Measurements from ENCODE around the gene PPP1R14B. TPM values are rescaled to one million over a fixed set of nuclear protein-coding genes. Genes with fewer than 3 reads are reported as not detected.
A peak's percentile ranks its signal among the peaks of the same experiment; 100 is the strongest.

Gene PPP1R14B
- polyA plus RNA-seq, 3 donors: 11.7 to 40.7 (median 34.2) TPM

DNA sequence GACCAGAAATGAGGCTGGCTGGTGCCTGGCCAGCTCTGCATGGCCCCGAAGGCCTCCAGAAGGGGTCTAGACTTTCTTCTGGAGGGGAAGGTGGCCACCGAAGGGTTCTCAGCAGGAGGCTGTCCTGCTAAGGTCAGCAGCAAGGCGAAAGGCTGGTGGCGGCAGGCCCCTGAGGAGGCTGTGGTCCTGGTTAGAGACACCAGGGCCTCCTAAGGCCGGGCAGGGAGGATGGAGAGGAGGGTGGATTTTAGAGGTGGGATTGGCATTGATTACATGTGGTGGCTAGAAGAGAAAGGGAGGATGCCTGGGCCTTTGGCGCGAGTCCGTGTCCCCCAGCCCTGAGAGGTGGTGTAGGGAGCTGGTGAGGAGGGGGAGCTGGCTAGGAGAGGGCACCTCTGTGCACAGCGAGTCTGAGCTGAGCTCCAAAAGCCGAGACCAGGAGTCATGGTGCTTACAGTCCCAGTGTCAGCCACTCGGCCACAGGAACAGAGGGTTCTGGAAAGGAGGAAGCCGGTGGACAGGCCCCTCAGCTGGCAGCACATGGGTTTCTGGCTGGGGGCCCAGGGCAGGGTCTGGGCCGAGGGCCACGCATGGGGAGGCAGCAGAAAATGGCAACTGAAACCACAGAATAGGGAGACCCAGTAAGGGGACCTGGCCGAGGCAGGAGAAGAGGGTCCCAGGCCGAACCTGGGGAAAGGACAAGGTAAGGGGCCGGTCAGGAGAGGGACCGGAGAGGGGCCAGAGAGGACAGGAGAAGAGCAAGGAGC, 37.8 kb downstream of the PPP1R14B start:
- WGBS (ENCODE audit: insufficient coverage): 72% methylated on average over 18 of the region's 18 CpGs
- TF ChIP-seq, protein P1, sequence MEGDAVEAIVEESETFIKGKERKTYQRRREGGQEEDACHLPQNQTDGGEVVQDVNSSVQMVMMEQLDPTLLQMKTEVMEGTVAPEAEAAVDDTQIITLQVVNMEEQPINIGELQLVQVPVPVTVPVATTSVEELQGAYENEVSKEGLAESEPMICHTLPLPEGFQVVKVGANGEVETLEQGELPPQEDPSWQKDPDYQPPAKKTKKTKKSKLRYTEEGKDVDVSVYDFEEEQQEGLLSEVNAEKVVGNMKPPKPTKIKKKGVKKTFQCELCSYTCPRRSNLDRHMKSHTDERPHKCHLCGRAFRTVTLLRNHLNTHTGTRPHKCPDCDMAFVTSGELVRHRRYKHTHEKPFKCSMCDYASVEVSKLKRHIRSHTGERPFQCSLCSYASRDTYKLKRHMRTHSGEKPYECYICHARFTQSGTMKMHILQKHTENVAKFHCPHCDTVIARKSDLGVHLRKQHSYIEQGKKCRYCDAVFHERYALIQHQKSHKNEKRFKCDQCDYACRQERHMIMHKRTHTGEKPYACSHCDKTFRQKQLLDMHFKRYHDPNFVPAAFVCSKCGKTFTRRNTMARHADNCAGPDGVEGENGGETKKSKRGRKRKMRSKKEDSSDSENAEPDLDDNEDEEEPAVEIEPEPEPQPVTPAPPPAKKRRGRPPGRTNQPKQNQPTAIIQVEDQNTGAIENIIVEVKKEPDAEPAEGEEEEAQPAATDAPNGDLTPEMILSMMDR (IDR thresholded peaks at IDR 0.05): no peak
- peaks cover 0 to 2% (median 0%) of the 10 kb centered on the region in 3 donors for H3K27me3 Mint-ChIP-seq (ENCODE audit: low read depth in 3 of 3)

DNA sequence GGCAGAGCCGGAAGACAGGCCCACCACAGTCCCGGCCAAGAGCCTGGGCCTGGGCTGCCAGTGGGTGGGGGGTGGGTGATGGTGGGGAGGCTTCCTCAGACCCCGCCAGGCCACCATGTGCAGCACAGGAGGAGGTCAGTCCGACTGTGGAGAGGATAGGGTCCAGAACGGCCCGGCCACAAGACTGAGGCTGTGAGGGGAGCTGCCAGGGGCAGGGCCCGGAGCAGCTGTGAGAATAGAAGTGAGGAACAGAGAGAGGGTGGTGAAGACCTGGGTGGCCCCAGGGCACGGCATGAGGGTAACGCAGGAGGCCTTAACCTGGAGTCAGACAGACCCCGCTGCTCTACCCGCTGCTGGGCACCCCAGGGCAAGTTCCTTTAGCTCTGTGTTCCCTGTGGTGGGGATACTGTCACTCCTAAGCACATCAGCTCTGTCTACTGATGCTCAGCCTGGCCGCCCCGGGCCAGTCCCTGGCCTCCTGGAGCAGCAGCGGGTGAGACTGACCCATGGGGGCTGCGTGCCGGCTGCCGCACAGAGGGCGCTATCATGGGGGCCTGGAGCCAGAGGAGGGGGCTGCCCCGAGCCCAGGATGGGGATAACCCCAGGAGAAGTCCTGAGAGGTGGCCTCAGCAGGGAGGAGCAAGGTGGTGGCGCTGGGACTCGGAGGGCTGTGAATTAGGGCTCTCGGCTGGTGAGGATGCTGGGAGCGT, 38.5 kb downstream of the PPP1R14B start:
- peak overlapping the region; percentile 94 for H3K4me2 ChIP-seq (replicated peaks; ENCODE audit: extremely low read depth, low read length, poor library complexity, severe bottlenecking)

More for the DNA sequence above, 37.8 kb downstream of the PPP1R14B start:
- Histone ChIP-seq H3K9ac (ENCODE audit: insufficient read depth, low read length, poor library complexity, severe bottlenecking) (peak overlapping the region; percentile 97), H3K27ac (ENCODE audit: low read depth in 1 of 2, low read length in 2 of 2) (peak overlapping the region; percentile 98 to 99), H3K27me3 (ENCODE audit: control insufficient read depth in 2 of 2, insufficient read depth in 2 of 2, low read length in 2 of 2) (no peaks in the 10 kb centered on the region), H2AFZ (ENCODE audit: insufficient read depth, low read depth, low read length, poor library complexity, severe bottlenecking) (no peak overlapping the region), H3K4me2 (replicated peaks; ENCODE audit: extremely low read depth, low read length, poor library complexity, severe bottlenecking) (peak overlapping the region; percentile 94), H3K4me3 (replicated peaks in 1 of 3; ENCODE audit: low read depth in 2 of 3, low read length in 3 of 3) (peak overlapping the region in 1 of 3 experiments; percentile 98), H3K9me3 (replicated peaks in 1 of 2; ENCODE audit: control insufficient read depth in 1 of 2, insufficient read depth in 1 of 2, low read length in 2 of 2) (no peaks in the 10 kb centered on the region), H4K20me1 (ENCODE audit: insufficient read depth, low read length) (peaks cover 68% of the 10 kb centered on the region), H3K4me1 (ENCODE audit: control insufficient read depth in 1 of 2, insufficient read depth in 2 of 2, low read length in 2 of 2) (peaks cover 43 to 53% of the 10 kb centered on the region in 2 donors), H3K79me2 (ENCODE audit: insufficient read depth, low read length) (peaks cover 70% of the 10 kb centered on the region), H3K36me3 (replicated peaks in 1 of 2; ENCODE audit: control insufficient read depth in 1 of 2, insufficient read depth in 2 of 2, low read length in 2 of 2) (peaks cover 55% of the 10 kb centered on the region in 2 donors)
- Mint-ChIP-seq H3K9me3 (peaks cover 0 to 1% (median 0%) of the 10 kb centered on the region in 7 donors), H3K36me3 (peaks cover 52 to 59% of the 10 kb centered on the region in 2 donors), H3K27ac (peak overlapping the region; percentile 88 to 99 (median 98)), H3K4me1 (peaks cover 48% of the 10 kb centered on the region), H3K4me3 (peak overlapping the region; percentile 42 to 98)
- intact Hi-C loops (cut with micrococcal nuclease): loop anchor here (5.0 kb wide), 1 partner anchor 33 kb away; the partner anchor contains the start of gene FKBP2 (in 2 of the 2)
- DNase-seq: peak in 1 of 3 donors; percentile 9

More for the DNA sequence above, 38.5 kb downstream of the PPP1R14B start:
- Mint-ChIP-seq H3K4me1 (peaks cover 50% of the 10 kb centered on the region), H3K27me3 (ENCODE audit: low read depth in 3 of 3) (peaks cover 0 to 2% (median 0%) of the 10 kb centered on the region in 3 donors), H3K36me3 (peaks cover 54 to 60% of the 10 kb centered on the region in 2 donors), H3K4me3 (peak overlapping the region; percentile 98), H3K9me3 (peaks cover 0 to 1% (median 0%) of the 10 kb centered on the region in 7 donors), H3K27ac (peak overlapping the region; percentile 97 to 99 (median 98))
- Histone ChIP-seq H3K27ac (ENCODE audit: low read depth in 1 of 2, low read length in 2 of 2) (peak overlapping the region; percentile 98 to 99), H3K79me2 (ENCODE audit: insufficient read depth, low read length) (peaks cover 65% of the 10 kb centered on the region), H2AFZ (ENCODE audit: insufficient read depth, low read depth, low read length, poor library complexity, severe bottlenecking) (no peak overlapping the region), H3K36me3 (replicated peaks in 1 of 2; ENCODE audit: control insufficient read depth in 1 of 2, insufficient read depth in 2 of 2, low read length in 2 of 2) (peaks cover 56 to 57% of the 10 kb centered on the region in 2 donors), H3K4me3 (replicated peaks in 1 of 3; ENCODE audit: low read depth in 2 of 3, low read length in 3 of 3) (peak overlapping the region; percentile 62 to 100 (median 98)), H3K9me3 (replicated peaks in 1 of 2; ENCODE audit: control insufficient read depth in 1 of 2, insufficient read depth in 1 of 2, low read length in 2 of 2) (no peaks in the 10 kb centered on the region), H4K20me1 (ENCODE audit: insufficient read depth, low read length) (peaks cover 61% of the 10 kb centered on the region), H3K4me1 (ENCODE audit: control insufficient read depth in 1 of 2, insufficient read depth in 2 of 2, low read length in 2 of 2) (peaks cover 43 to 55% of the 10 kb centered on the region in 2 donors), H3K9ac (ENCODE audit: insufficient read depth, low read length, poor library complexity, severe bottlenecking) (peak overlapping the region; percentile 97), H3K27me3 (ENCODE audit: control insufficient read depth in 2 of 2, insufficient read depth in 2 of 2, low read length in 2 of 2) (no peaks in the 10 kb centered on the region)
- intact Hi-C loops (cut with micrococcal nuclease): loop anchor here (5.0 kb wide), 1 partner anchor 34 kb away; the partner anchor contains the start of gene FKBP2 (in 2 of the 2)
- DNase-seq: no peak
- WGBS (ENCODE audit: insufficient coverage): 64% methylated on average over 20 of the region's 23 CpGs
- TF ChIP-seq, protein P1 (IDR thresholded peaks at IDR 0.05): no peak
